GM20000 (cell line): ENCODE data around the gene CAVIN2.

Experiments
- DNase-seq: peaks from one replicate; pipeline ENCODE4 v3.0.0; 2012; ENCODE audit warnings: low spot score
- CTCF ChIP-seq: IDR thresholded peaks from 2 replicates; pipeline ENCODE4 v1.5.1; 2012; ENCODE audit warnings: mild to moderate bottlenecking, control low read depth; ENCODE audit errors: extremely low read depth, missing control alignments

Gene CAVIN2

GRCh38 chr2:191856111-191856876, 9.4 kb upstream of the CAVIN2 start:
- no peak for TF ChIP-seq CTCF
- DNase-seq, result no peak

GRCh38 chr2:191855382-191855781, 8.5 kb upstream of the CAVIN2 start:
- TF ChIP-seq CTCF, result no peak
- DNase-seq, result no peak

- TF ChIP-seq CTCF, result no peak
- no peak for DNase-seq
These were observed 7.8 kb upstream of the CAVIN2 start for GRCh38 chr2:191854382-191855372.

- DNase-seq, result no peak
- TF ChIP-seq CTCF, result no peak
These were observed 7.0 kb upstream of the CAVIN2 start for GRCh38 chr2:191853843-191854242.

- no peak for TF ChIP-seq CTCF
- no peak for DNase-seq
These were observed 4.3 kb upstream of the CAVIN2 start for GRCh38 chr2:191851158-191851557.

GRCh38 chr2:191848771-191849767, 2.2 kb upstream of the CAVIN2 start:
- no peak for TF ChIP-seq CTCF
- no peak for DNase-seq
